Measurements from ENCODE around the gene PIGO.

DNA sequence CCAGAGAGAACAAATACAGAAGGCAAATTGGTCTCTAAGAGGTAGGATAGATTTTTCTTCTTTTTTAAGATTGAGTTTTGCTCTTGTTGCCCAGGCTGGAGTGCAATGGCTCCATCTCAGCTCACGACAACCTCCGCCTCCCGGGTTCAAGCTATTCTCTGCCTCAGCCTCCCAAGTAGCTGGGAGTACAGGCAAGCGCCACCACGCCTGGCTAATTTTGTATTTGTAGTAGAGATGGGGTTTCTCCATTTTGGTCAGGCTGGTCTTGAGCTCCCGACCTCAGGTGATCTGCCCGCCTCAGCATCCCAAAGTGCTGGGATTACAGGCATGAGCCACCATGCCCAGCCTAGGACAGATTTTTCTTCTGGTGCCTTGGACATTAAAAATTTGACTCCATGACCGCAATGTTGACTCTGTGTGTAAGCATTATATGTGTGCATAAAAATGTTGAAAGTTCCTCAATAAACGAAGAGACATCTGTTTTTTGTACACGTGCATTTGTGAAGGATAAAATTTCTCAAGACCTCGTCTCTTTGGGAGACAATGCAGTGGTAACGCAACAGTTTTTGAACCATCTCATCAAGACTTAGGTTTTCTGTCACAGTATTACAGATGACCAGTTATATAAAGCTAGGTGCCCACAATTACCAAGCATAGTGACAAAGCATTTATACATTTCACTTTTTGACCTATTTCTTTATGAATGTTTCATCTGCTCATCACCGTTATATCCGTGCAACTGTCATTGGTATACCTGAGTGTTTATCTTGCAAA is 41.3 kb downstream of the PIGO start:
- TF ChIP-seq ZFP30 (CRISPR knock-in tag; IDR thresholded peaks at IDR 0.05) (no peak), ISL1 (CRISPR knock-in tag; IDR thresholded peaks at IDR 0.05) (no peak), ARNTL (CRISPR knock-in tag; IDR thresholded peaks at IDR 0.05; ENCODE audit: borderline replicate concordance, low read depth) (no peak), ZNF565 (CRISPR knock-in tag; conservative IDR thresholded peaks at IDR 0.05; ENCODE audit: low read depth) (no peak), ESRRG (CRISPR knock-in tag; IDR thresholded peaks at IDR 0.05) (no peak), ZC3H10 (CRISPR knock-in tag; IDR thresholded peaks at IDR 0.05) (no peak), ZNF70 (CRISPR knock-in tag; IDR thresholded peaks at IDR 0.05) (no peak)
- TF ChIP-seq, protein P1, sequence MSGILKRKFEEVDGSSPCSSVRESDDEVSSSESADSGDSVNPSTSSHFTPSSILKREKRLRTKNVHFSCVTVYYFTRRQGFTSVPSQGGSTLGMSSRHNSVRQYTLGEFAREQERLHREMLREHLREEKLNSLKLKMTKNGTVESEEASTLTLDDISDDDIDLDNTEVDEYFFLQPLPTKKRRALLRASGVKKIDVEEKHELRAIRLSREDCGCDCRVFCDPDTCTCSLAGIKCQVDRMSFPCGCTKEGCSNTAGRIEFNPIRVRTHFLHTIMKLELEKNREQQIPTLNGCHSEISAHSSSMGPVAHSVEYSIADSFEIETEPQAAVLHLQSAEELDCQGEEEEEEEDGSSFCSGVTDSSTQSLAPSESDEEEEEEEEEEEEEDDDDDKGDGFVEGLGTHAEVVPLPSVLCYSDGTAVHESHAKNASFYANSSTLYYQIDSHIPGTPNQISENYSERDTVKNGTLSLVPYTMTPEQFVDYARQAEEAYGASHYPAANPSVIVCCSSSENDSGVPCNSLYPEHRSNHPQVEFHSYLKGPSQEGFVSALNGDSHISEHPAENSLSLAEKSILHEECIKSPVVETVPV (CRISPR knock-in tag; IDR thresholded peaks at IDR 0.05) = no peak
- TF ChIP-seq, protein P2, sequence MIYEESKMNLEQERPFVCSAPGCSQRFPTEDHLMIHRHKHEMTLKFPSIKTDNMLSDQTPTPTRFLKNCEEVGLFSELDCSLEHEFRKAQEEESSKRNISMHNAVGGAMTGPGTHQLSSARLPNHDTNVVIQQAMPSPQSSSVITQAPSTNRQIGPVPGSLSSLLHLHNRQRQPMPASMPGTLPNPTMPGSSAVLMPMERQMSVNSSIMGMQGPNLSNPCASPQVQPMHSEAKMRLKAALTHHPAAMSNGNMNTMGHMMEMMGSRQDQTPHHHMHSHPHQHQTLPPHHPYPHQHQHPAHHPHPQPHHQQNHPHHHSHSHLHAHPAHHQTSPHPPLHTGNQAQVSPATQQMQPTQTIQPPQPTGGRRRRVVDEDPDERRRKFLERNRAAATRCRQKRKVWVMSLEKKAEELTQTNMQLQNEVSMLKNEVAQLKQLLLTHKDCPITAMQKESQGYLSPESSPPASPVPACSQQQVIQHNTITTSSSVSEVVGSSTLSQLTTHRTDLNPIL (CRISPR knock-in tag; IDR thresholded peaks at IDR 0.05; ENCODE audit: low read depth) = no peak
- TF ChIP-seq, protein P3, sequence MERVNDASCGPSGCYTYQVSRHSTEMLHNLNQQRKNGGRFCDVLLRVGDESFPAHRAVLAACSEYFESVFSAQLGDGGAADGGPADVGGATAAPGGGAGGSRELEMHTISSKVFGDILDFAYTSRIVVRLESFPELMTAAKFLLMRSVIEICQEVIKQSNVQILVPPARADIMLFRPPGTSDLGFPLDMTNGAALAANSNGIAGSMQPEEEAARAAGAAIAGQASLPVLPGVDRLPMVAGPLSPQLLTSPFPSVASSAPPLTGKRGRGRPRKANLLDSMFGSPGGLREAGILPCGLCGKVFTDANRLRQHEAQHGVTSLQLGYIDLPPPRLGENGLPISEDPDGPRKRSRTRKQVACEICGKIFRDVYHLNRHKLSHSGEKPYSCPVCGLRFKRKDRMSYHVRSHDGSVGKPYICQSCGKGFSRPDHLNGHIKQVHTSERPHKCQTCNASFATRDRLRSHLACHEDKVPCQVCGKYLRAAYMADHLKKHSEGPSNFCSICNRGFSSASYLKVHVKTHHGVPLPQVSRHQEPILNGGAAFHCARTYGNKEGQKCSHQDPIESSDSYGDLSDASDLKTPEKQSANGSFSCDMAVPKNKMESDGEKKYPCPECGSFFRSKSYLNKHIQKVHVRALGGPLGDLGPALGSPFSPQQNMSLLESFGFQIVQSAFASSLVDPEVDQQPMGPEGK (CRISPR knock-in tag; IDR thresholded peaks at IDR 0.05; ENCODE audit: borderline replicate concordance) = no peak
